Cardiac muscle cell (in vitro differentiated cells and primary cell): ENCODE results near the gene TSPAN19. TPM values are rescaled to one million over a fixed set of nuclear protein-coding genes. Genes with fewer than 3 reads are reported as not detected.

Experiments
- DNase-seq, 2 donors: peaks; one replicate each; pipeline versions ENCODE4 v3.0.0 to v3.0.0-alpha.2; 2010 to 2017; ENCODE audit warnings: low read depth in 1 of 2, low spot score in 1 of 2
- H3K27ac ChIP-seq: fragments of 200-600 bp; sonication (generic); 2 replicates; pipeline ENCODE4 v1.5.1; 2016
- H3K27me3 ChIP-seq: fragments of 200-600 bp; sonication (generic); 2 replicates; pipeline ENCODE4 v1.6.0; 2016; ENCODE audit warnings: control low read depth
- H3K36me3 ChIP-seq: fragments of 200-600 bp; sonication (generic); 2 replicates; pipeline ENCODE4 v1.5.1; 2016; ENCODE audit warnings: control low read depth
- H3K4me1 ChIP-seq: fragments of 200-600 bp; sonication (generic); 2 replicates; pipeline ENCODE4 v1.8.1; 2017; ENCODE audit warnings: low read depth, mild to moderate bottlenecking, mixed run types
- H3K4me3 ChIP-seq: fragments of 200-600 bp; sonication (generic); 2 replicates; pipeline ENCODE4 v1.5.1; 2016; ENCODE audit warnings: mild to moderate bottlenecking
- H3K9me3 ChIP-seq: fragments of 200-600 bp; sonication (generic); 2 replicates; pipeline ENCODE4 v1.5.1; 2017; ENCODE audit warnings: low read depth, mild to moderate bottlenecking, control low read depth
- polyA plus RNA-seq: library from polyadenylated mRNA; unstranded; fragments of >200 nt; fragmentation: Nextera tagmentation; extraction: Ambion mirVana; gene quantifications from 2 replicates; pipeline ENCODE4 v1.2.1, GENCODE V29; 2016
- total RNA-seq: library from RNA; depleted of rRNA; stranded (reverse); fragments of >200 nt; gene quantifications from 2 replicates; pipeline ENCODE4 v1.2.3, GENCODE V29; 2016
- TF ChIP-seq, protein P1 (sequence below): IDR thresholded peaks from 2 replicates; pipeline ENCODE4 v1.5.1; 2012; ENCODE audit warnings: low read depth, mild to moderate bottlenecking, low read length

The TSPAN19 gene
- total and polyA plus RNA-seq, 2 experiments from 2014 or later: 0.06 to 0.95 TPM

DNA sequence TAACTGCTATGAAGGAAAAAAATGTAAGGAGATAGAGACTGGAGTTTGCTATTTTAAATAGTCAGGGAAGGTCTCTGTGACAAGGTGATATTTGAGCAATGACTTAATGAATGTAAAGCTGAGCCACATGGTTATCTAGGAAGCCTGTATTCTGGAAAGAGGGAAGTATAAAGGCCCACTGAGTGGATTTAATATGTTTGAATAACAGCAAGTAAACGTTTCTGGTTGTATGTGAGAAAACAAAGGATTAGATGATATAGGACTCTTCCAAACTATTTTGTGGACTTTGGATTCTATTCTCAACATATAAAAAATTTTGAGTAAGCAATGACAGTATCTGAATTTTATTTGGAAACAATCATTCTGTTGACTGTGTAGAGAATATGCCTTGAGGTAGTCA is 5.3 kb upstream of the TSPAN19 start:
- Histone ChIP-seq H3K27ac (no peak overlapping the region), H3K4me3 (no peak overlapping the region), H3K9me3 (no peaks in the 10 kb centered on the region), H3K36me3 (no peaks in the 10 kb centered on the region), H3K27me3 (no peaks in the 10 kb centered on the region), H3K4me1 (peaks cover 2% of the 10 kb centered on the region)
- TF ChIP-seq, protein P1, sequence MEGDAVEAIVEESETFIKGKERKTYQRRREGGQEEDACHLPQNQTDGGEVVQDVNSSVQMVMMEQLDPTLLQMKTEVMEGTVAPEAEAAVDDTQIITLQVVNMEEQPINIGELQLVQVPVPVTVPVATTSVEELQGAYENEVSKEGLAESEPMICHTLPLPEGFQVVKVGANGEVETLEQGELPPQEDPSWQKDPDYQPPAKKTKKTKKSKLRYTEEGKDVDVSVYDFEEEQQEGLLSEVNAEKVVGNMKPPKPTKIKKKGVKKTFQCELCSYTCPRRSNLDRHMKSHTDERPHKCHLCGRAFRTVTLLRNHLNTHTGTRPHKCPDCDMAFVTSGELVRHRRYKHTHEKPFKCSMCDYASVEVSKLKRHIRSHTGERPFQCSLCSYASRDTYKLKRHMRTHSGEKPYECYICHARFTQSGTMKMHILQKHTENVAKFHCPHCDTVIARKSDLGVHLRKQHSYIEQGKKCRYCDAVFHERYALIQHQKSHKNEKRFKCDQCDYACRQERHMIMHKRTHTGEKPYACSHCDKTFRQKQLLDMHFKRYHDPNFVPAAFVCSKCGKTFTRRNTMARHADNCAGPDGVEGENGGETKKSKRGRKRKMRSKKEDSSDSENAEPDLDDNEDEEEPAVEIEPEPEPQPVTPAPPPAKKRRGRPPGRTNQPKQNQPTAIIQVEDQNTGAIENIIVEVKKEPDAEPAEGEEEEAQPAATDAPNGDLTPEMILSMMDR: no peak
- no peak for DNase-seq

DNA sequence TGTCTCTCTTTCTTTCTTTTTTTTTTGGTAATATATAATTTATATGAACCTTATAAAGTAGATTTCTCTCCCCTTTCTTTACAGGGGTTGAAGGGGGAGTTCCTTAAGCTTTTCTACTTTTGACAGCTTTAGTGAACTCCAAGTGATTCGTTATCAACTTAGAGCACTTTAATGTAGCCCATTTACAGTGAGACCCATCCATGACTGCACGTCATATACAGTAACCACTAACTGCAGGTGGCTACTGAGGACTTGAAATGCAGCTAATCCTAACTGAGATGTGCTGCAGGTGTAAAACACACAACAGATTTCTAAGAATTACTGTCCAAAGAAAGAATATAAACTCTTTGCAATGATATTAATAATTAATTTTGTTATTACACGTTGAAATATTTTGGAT is 656 bp upstream of the TSPAN19 start:
- TF ChIP-seq, protein P1: no peak
- Histone ChIP-seq H3K36me3 (no peaks in the 10 kb centered on the region), H3K27me3 (peaks cover 7% of the 10 kb centered on the region), H3K9me3 (no peaks in the 10 kb centered on the region), H3K4me3 (peak overlapping the region; percentile 59), H3K27ac (no peak overlapping the region), H3K4me1 (peaks cover 2% of the 10 kb centered on the region)
- no peak for DNase-seq

DNA sequence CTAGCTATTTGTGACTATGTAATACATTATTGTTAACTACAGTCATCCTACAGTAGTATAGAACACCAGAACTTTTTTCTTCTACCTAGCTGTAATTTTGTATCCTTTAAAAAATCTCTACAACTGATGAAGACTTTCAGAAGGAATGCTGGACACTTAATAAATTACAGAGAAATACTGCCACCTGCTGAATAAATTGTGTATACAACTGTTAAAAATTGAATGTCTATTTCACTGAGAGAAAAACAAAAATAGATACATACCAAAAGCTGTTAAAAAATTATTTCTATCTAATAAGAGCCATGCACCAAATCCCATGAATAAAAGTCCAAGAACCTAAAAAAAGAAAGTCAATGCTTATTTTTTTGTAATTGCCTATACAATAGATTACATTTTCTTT is 6.6 kb downstream of the TSPAN19 start:
- H3K9me3 ChIP-seq: no peaks in the 10 kb centered on the region
- no peaks in the 10 kb centered on the region for H3K4me1 ChIP-seq
- TF ChIP-seq, protein P1: peak; percentile 25
- DNase-seq: peak; percentile 32 to 38
- H3K27ac ChIP-seq: no peak overlapping the region
- H3K27me3 ChIP-seq: peaks cover 7% of the 10 kb centered on the region
- no peaks in the 10 kb centered on the region for H3K36me3 ChIP-seq
- no peak overlapping the region for H3K4me3 ChIP-seq

DNA sequence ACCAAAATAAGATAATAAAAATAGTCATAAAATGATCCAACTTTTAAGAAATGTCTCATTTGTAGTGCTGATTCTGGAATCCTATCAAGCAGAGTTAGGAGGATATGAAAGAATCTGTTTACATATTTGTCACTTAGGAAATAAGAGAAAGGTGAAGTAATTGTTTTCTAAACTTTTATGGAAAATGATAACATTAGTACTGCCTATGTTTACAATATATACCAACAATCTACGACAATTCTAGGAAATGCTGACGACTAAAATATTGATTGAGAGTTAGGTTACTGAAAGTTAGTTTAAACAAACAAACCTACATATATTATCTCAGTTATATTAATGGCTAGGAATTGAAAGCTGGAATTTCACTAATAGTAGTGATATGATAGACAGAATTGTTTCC is 18.0 kb downstream of the TSPAN19 start:
- Histone ChIP-seq H3K36me3 (no peaks in the 10 kb centered on the region), H3K4me3 (no peak overlapping the region), H3K27me3 (no peaks in the 10 kb centered on the region), H3K27ac (no peak overlapping the region), H3K4me1 (no peaks in the 10 kb centered on the region), H3K9me3 (no peaks in the 10 kb centered on the region)
- no peak for DNase-seq
- TF ChIP-seq, protein P1: no peak

DNA sequence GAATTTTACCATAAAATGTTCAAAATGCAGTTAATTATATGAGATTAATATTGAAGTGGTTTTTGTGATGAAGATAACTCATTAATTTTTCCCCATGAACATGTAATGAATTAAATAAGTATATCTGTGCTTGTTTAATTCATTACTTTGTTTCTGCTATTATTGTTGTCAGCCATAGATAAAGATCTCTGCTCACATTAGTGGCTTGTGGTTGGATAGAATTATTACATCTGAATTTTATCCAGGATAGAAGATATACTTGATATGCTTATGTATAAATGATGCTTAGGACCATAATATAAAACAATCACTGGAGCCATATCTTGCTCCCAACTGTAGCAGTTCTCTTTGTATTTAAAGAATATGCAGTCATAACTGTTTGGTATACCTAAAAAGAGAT is 18.5 kb downstream of the TSPAN19 start:
- TF ChIP-seq, protein P1: no peak
- Histone ChIP-seq H3K4me1 (no peaks in the 10 kb centered on the region), H3K9me3 (no peaks in the 10 kb centered on the region), H3K27me3 (no peaks in the 10 kb centered on the region), H3K27ac (no peak overlapping the region), H3K4me3 (no peak overlapping the region), H3K36me3 (no peaks in the 10 kb centered on the region)
- DNase-seq: no peak

DNA sequence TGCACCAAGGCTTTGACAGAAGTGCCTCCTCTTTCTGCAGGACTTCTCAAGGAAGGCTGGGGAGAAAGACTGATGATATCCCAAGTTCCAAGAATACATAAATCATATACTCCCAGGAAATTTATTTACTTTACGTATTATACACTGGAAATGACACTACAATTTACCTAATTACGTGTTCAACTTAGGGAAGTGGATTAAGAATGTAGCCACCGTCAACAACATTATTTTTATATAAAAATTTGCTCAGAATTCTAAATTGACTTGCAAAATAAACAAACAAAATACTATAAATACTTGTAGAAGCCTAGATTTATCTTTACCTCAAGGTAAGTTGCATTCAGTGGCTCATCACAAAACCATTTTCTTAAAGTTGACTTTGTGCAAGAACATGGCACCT is 18.9 kb downstream of the TSPAN19 start:
- no peaks in the 10 kb centered on the region for H3K27me3 ChIP-seq
- DNase-seq: no peak
- no peaks in the 10 kb centered on the region for H3K36me3 ChIP-seq
- no peaks in the 10 kb centered on the region for H3K9me3 ChIP-seq
- no peak overlapping the region for H3K4me3 ChIP-seq
- no peak overlapping the region for H3K27ac ChIP-seq
- H3K4me1 ChIP-seq: no peaks in the 10 kb centered on the region
- TF ChIP-seq, protein P1: no peak
